IMR-90 (cell line): Measurements from ENCODE around the gene MRPL32. TPM values are rescaled to one million over a fixed set of nuclear protein-coding genes. Genes with fewer than 3 reads are reported as not detected.

ENCODE experiments used
- ATAC-seq: fragments of 200-7000 bp; cut with Tn5 transposase; 2 replicates; pipeline ENCODE4 v1.9.1; 2020; ENCODE audit warnings: low read depth, mild to moderate bottlenecking, moderate library complexity
- BruUV-seq: library from RNA; stranded (reverse); fragments of 400-500 nt; replicated peaks from 2 replicates; lab custom pipeline; 2021; lab: Mats Ljungman, UMichigan
- CTCF ChIA-PET: fragments of 300-600 bp; formaldehyde crosslinking; extraction: SDS; loops from one replicate; lab custom pipeline; 2021; ENCODE audit warnings: antibody characterized with exemption; lab: Yijun Ruan, JAX
- POLR2A ChIA-PET: fragments of 300-600 bp; sonication (Branson Sonifier 250); formaldehyde crosslinking; loops from one replicate; lab custom pipeline; 2022; ENCODE audit warnings: antibody characterized with exemption; ENCODE audit not compliant: unreplicated experiment; lab: Charles Lee
- DNase-seq: peaks from one replicate; pipeline ENCODE4 v3.0.0; 2013
- H2AFZ ChIP-seq: replicated peaks from 2 replicates; pipeline ENCODE3; 2013; ENCODE audit warnings: low read length, mild to moderate bottlenecking; ENCODE audit not compliant: poor library complexity
- H2AK5ac ChIP-seq: 2 replicates; pipeline ENCODE4 v1.6.1; 2013; ENCODE audit warnings: low read depth, low read length, inconsistent platforms
- H2AK9ac ChIP-seq: replicated peaks from 2 replicates; pipeline ENCODE3; 2013; ENCODE audit warnings: mild to moderate bottlenecking, low read depth, low read length, moderate library complexity; ENCODE audit not compliant: poor library complexity
- H2BK120ac ChIP-seq: 2 replicates; pipeline ENCODE4 v1.6.1; 2013; ENCODE audit warnings: low read depth, low read length, inconsistent platforms
- H2BK15ac ChIP-seq: 3 replicates; pipeline ENCODE4 v1.6.1; 2013; ENCODE audit warnings: low read depth, low read length, inconsistent platforms
- H2BK20ac ChIP-seq: 2 replicates; pipeline ENCODE4 v1.6.1; 2013; ENCODE audit warnings: low read depth, mild to moderate bottlenecking, inconsistent platforms, low read length, moderate library complexity
- H2BK5ac ChIP-seq: 2 replicates; pipeline ENCODE4 v1.6.1; 2013; ENCODE audit warnings: mild to moderate bottlenecking, low read depth, low read length, inconsistent platforms; ENCODE audit not compliant: poor library complexity, severe bottlenecking
- H3K14ac ChIP-seq: replicated peaks from 2 replicates; pipeline ENCODE4 v1.6.1; 2013; ENCODE audit warnings: low read depth, low read length, inconsistent platforms
- H3K18ac ChIP-seq: 2 replicates; pipeline ENCODE4 v1.6.1; 2013; ENCODE audit warnings: low read depth, low read length, control low read depth
- H3K23ac ChIP-seq: 2 replicates; pipeline ENCODE4 v1.6.1; 2013; ENCODE audit warnings: low read depth, low read length, inconsistent platforms
- H3K27ac ChIP-seq: 2 replicates; pipeline ENCODE4 v1.5.1; 2013; ENCODE audit warnings: mild to moderate bottlenecking, control low read depth, low read length; ENCODE audit not compliant: insufficient read depth
- H3K27me3 ChIP-seq: 2 replicates; pipeline ENCODE4 v1.6.1; 2013; ENCODE audit warnings: low read length; ENCODE audit not compliant: control insufficient read depth, insufficient read depth
- H3K36me3 ChIP-seq: 2 replicates; pipeline ENCODE4 v1.6.1; 2013; ENCODE audit warnings: low read length, mixed read lengths; ENCODE audit not compliant: control insufficient read depth, insufficient read depth
- H3K4ac ChIP-seq: 2 replicates; pipeline ENCODE4 v1.6.1; 2013; ENCODE audit warnings: low read depth, low read length, inconsistent platforms
- H3K4me1 ChIP-seq: 2 replicates; pipeline ENCODE4 v1.6.1; 2013; ENCODE audit warnings: low read length, mixed read lengths; ENCODE audit not compliant: control insufficient read depth, insufficient read depth
- H3K4me2 ChIP-seq: 2 replicates; pipeline ENCODE4 v1.6.1; 2013; ENCODE audit warnings: low read depth, mild to moderate bottlenecking, control low read depth, low read length, moderate library complexity
- H3K4me3 ChIP-seq: 2 replicates; pipeline ENCODE4 v1.5.1; 2013; ENCODE audit warnings: low read depth, mild to moderate bottlenecking, control low read depth, low read length, moderate library complexity; ENCODE audit not compliant: insufficient read depth
- H3K56ac ChIP-seq: 2 replicates; pipeline ENCODE4 v1.6.1; 2013; ENCODE audit warnings: low read length, inconsistent platforms; ENCODE audit not compliant: insufficient read depth; ENCODE audit errors: extremely low read depth
- H3K79me1 ChIP-seq, 2 experiments: 2 replicates each; pipeline ENCODE4 v1.6.1; 2013; ENCODE audit warnings: low read length in 2 of 2, inconsistent platforms in 1 of 2, low read depth in 1 of 2
- H3K9ac ChIP-seq: 2 replicates; pipeline ENCODE4 v1.6.1; 2013; ENCODE audit warnings: low read depth, low read length, control low read depth
- H3K9me1 ChIP-seq: 2 replicates; pipeline ENCODE4 v1.6.1; 2013; ENCODE audit warnings: low read length, inconsistent platforms; ENCODE audit not compliant: insufficient read depth
- H3K9me3 ChIP-seq: 2 replicates; pipeline ENCODE4 v1.6.1; 2013; ENCODE audit warnings: low read length; ENCODE audit not compliant: control insufficient read depth, insufficient read depth
- H4K20me1 ChIP-seq: 2 replicates; pipeline ENCODE4 v1.6.1; 2013; ENCODE audit warnings: low read length, inconsistent platforms; ENCODE audit not compliant: insufficient read depth
- H4K5ac ChIP-seq: 2 replicates; pipeline ENCODE4 v1.6.1; 2013; ENCODE audit warnings: mild to moderate bottlenecking, low read depth, low read length, control low read depth
- H4K8ac ChIP-seq, 2 experiments: 2 replicates each; pipeline ENCODE4 v1.6.1; 2013; ENCODE audit warnings: low read depth in 2 of 2, low read length in 2 of 2, control low read depth in 1 of 2, inconsistent platforms in 1 of 2
- H4K91ac ChIP-seq: 2 replicates; pipeline ENCODE4 v1.6.1; 2013; ENCODE audit warnings: low read depth, low read length, inconsistent platforms; ENCODE audit not compliant: insufficient read depth
- BHLHE40 ChIP-seq: fragments of 150-350 bp; IDR thresholded peaks from 2 replicates; pipeline ENCODE4 v1.6.1; 2016; ENCODE audit warnings: mild to moderate bottlenecking, low read depth, low read length
- CEBPB ChIP-seq: IDR thresholded peaks from 2 replicates; pipeline ENCODE4 v1.6.1; 2012; ENCODE audit warnings: low read depth, low read length, improper control_type of control experiment
- MXI1 ChIP-seq: IDR thresholded peaks from 2 replicates; pipeline ENCODE4 v1.6.1; 2012; ENCODE audit warnings: low read depth, mild to moderate bottlenecking, low read length, moderate library complexity, borderline replicate concordance
- NFE2L2 ChIP-seq: fragments of 150-350 bp; IDR thresholded peaks from 2 replicates; pipeline ENCODE4 v1.6.1; 2016; ENCODE audit warnings: low read depth, mild to moderate bottlenecking, low read length
- POLR2A ChIP-seq: IDR thresholded peaks from 2 replicates; pipeline ENCODE4 v1.6.1; 2012; ENCODE audit warnings: mild to moderate bottlenecking, low read depth, low read length
- RAD21 ChIP-seq: IDR thresholded peaks from 2 replicates; pipeline ENCODE4 v1.6.1; 2012; ENCODE audit warnings: low read length, improper control_type of control experiment
- RCOR1 ChIP-seq: IDR thresholded peaks from 2 replicates; pipeline ENCODE4 v1.6.1; 2012; ENCODE audit warnings: mild to moderate bottlenecking, low read length, improper control_type of control experiment; ENCODE audit not compliant: insufficient replicate concordance
- USF2 ChIP-seq: fragments of 150-350 bp; IDR thresholded peaks from 2 replicates; pipeline ENCODE4 v1.6.1; 2017; ENCODE audit warnings: mild to moderate bottlenecking, antibody characterized with exemption, low read length, low read depth
- WGBS, 2 experiments: methylation state at CpG; one replicate each; pipeline versions ENCODE4 v1.1.5 to v1.1.7; 2013; ENCODE audit warnings: missing lambda C conversion rate in 2 of 2; ENCODE audit not compliant: insufficient read length in 1 of 2; ENCODE audit errors: extremely low coverage in 2 of 2; 5-methylcytosine and 5-hydroxymethylcytosine counted together
- dilution Hi-C: fragments of 300-500 bp; cut with HindIII; formaldehyde crosslinking; loops from one replicate; pipeline ENCODE4 v1.14.3; 2018; ENCODE audit warnings: low sequenced_read_pairs; ENCODE audit not compliant: unreplicated experiment
- in situ Hi-C: fragments of 300-500 bp; cut with MboI; formaldehyde crosslinking; loops from 3 replicates; pipeline ENCODE4 v1.14.3; 2019; ENCODE audit warnings: low sequenced_read_pairs, inconsistent platforms, mixed read lengths
- intact Hi-C: fragments of 100-400 bp; cut with micrococcal nuclease; formaldehyde crosslinking; loops from 2 replicates; pipeline ENCODE4 v1.10.0; 2022
- polyA plus RNA-seq, 3 experiments: library from polyadenylated mRNA; depleted of rRNA; stranded (reverse); fragments of >200 nt; gene quantifications; 2 replicates each; pipeline ENCODE4 v1.2.3, GENCODE V29; 2012; ENCODE audit warnings: low replicate concordance in 1 of 3
- total RNA-seq: library from RNA; depleted of rRNA; stranded (reverse); fragments of >200 nt; gene quantifications from 2 replicates; pipeline ENCODE4 v1.2.3, GENCODE V29; 2012

The MRPL32 gene
- total and polyA plus RNA-seq, 2 of the 4 experiments (the other 2 are of a cell fraction), result 42.3 to 75.3 TPM

DNA sequence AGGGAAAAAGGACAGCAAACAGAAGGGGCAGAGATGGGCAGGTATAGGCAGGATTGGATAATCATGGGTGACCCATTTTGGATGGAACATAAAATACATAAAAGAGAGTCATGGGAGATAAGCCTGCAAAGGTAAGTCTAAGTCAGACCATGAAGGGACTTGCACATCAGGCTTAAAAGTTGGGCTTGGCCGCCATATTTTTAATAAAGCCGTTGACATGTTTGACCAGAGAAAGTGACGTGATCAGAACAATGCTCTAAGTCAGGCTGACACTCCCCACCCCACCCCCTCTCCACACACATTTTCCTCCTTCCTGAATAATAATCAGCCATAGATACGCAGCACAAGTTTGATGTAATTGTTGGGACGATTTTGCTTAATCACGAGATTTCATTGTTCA, 54.0 kb downstream of the MRPL32 start:
- H3K4me3 ChIP-seq, result no peak overlapping the region
- dilution Hi-C loops (no loop called here), intact Hi-C loops (no loop called here), in situ Hi-C loops (no loop called here)
- H3K56ac ChIP-seq, result no peak overlapping the region
- no peak overlapping the region for H2BK5ac ChIP-seq
- no peak overlapping the region for H4K8ac ChIP-seq
- no TSS peak for BruUV-seq
- no peaks in the 10 kb centered on the region for H4K20me1 ChIP-seq
- H3K23ac ChIP-seq, result no peak overlapping the region
- no peaks in the 10 kb centered on the region for H3K9me3 ChIP-seq
- no peak for DNase-seq
- no CpG with 5 or more reads among the region's 6 CpGs for WGBS, 2 experiments
- TF ChIP-seq CEBPB (no peak), USF2 (no peak), MXI1 (no peak), RCOR1 (no peak), RAD21 (no peak), NFE2L2 (no peak), POLR2A (no peak), BHLHE40 (no peak)
- H2AK9ac ChIP-seq, result no peak overlapping the region
- H3K79me1 ChIP-seq, result no peaks in the 10 kb centered on the region
- H4K5ac ChIP-seq, result no peak overlapping the region
- no peak overlapping the region for H4K91ac ChIP-seq
- no peak overlapping the region for H2BK120ac ChIP-seq
- H2BK15ac ChIP-seq, result no peak overlapping the region
- H3K9me1 ChIP-seq, result no peaks in the 10 kb centered on the region
- peaks cover 3% of the 10 kb centered on the region; the same call in 1 of the 2 replicates for H3K27me3 ChIP-seq
- H3K14ac ChIP-seq, result no peak overlapping the region
- H2AK5ac ChIP-seq, result no peak overlapping the region
- no peak overlapping the region for H3K9ac ChIP-seq
- H2AFZ ChIP-seq, result no peak overlapping the region
- no peaks in the 10 kb centered on the region for H3K36me3 ChIP-seq
- no peak overlapping the region for H2BK20ac ChIP-seq
- no peak overlapping the region for H3K27ac ChIP-seq
- ATAC-seq, result no peak
- no peaks in the 10 kb centered on the region for H3K4me1 ChIP-seq
- POLR2A ChIA-PET, result no interaction called here
- no peak overlapping the region for H3K18ac ChIP-seq
- H3K4me2 ChIP-seq, result no peak overlapping the region
- CTCF ChIA-PET, result no interaction called here
- H3K4ac ChIP-seq, result no peak overlapping the region
